Effector memory CD4-positive, alpha-beta T cell (primary cell): Measurements from ENCODE around the gene BTBD18.

Experiments used
- DNase-seq, 3 donors: peaks; one replicate each; pipeline ENCODE4 v3.0.0-alpha.2; 2020
- H3K27ac ChIP-seq: 2 replicates; pipeline ENCODE4 v1.7.0; 2013; ENCODE audit warnings: mild to moderate bottlenecking, low read length, moderate library complexity; ENCODE audit not compliant: insufficient read depth, poor library complexity, severe bottlenecking
- H3K27me3 ChIP-seq: replicated peaks from 2 replicates; pipeline ENCODE4 v1.7.0; 2013; ENCODE audit warnings: mild to moderate bottlenecking, low read length; ENCODE audit not compliant: insufficient read depth, control insufficient read depth, poor library complexity, severe bottlenecking
- H3K36me3 ChIP-seq: 2 replicates; pipeline ENCODE4 v1.7.0; 2013; ENCODE audit warnings: mild to moderate bottlenecking, low read length, moderate library complexity; ENCODE audit not compliant: control insufficient read depth, insufficient read depth
- H3K4me1 ChIP-seq: 2 replicates; pipeline ENCODE4 v1.7.0; 2013; ENCODE audit warnings: low read length, mild to moderate bottlenecking; ENCODE audit not compliant: control insufficient read depth, insufficient read depth, poor library complexity, severe bottlenecking
- H3K4me3 ChIP-seq: 2 replicates; pipeline ENCODE4 v1.7.0; 2013; ENCODE audit warnings: low read length, low read depth, mild to moderate bottlenecking; ENCODE audit not compliant: insufficient read depth, poor library complexity, severe bottlenecking
- H3K9me3 ChIP-seq: 2 replicates; pipeline ENCODE4 v1.7.0; 2013; ENCODE audit warnings: mild to moderate bottlenecking, low read length, moderate library complexity; ENCODE audit not compliant: control insufficient read depth

Gene BTBD18

DNA sequence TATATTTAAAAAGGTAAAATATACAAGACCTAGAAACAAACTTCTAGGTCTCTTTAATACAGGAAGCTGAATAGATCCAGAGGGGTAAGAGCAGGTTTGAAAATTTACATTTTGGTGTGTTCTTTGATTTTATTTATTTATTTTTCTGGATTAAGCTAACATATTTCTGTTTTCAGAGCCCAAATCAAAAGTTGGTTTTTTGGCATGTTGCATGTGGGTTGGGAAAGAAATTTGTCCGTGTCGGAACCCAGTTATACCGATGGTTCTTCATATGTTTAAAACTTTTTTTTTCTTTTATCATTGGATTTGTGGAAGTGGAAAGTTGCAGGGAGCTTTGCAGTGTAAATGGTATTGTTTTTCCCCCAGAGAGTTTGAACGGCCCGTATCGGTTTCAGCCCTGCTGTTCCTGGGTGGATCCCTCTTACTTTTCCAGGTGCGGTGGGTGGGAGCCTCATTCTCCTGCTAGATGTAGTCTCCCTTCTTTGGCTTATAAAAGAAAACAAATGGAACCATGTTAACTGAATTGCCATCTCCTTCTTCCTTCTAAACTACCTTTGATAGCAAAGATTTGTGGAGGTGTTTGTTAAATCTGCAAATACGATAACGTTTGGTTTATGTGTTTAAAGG, 10.7 kb upstream of the BTBD18 start:
- Histone ChIP-seq H3K4me3 (no peak overlapping the region), H3K27ac (no peak overlapping the region), H3K27me3 (no peaks in the 10 kb centered on the region), H3K9me3 (no peaks in the 10 kb centered on the region), H3K4me1 (no peaks in the 10 kb centered on the region), H3K36me3 (no peaks in the 10 kb centered on the region)
- DNase-seq = no peak

DNA sequence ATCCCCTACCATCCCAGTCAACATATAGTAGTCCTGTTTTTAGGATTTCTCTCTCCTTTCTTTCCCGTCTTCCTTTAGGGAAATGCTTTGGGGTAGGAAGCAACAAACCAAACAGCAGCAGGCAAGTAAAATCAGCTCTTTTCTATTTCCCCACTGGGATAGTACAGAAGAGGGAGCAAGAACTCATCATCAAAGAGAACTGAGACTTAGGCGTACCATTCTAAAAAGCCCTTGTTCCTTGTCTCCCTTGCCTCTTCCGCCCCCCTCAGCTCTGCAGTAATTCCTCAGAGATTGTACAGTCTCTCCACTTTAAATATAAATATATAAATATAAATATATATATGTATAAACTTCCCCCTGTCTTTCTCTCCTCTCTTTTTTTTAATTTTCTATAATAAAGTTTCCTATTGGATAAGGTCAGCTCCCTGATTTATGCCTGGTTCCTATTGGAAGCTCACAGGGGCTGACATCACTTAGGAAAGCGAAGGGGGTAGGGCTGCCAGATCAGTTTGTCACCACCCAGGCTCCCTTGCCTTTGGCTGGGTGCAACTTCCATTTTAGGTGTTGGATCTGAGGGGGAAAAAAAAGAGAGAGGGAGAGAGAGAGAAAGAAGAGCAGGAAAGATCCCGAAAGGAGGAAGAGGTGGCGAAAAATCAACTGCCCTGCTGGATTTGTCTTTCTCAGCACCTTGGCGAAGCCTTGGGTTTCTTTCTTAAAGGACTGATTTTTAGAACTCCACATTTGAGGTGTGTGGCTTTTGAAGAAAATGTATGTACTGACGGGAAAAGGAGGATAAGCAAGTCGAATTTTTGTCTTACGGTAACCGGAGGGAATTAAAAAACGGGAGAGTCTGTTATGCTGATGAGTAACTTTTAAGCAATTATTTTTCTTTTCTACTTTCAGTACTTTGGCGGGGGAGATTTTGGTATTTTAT, 9.9 kb upstream of the BTBD18 start, which contains the start of gene CTNND1:
Gene CTNND1, plus strand, starts transcription at position 502 of the 934 bp plus-strand sequence. CDS start 29,677 bp downstream, outside the sequence.
- H3K4me1 ChIP-seq = no peaks in the 10 kb centered on the region
- no peaks in the 10 kb centered on the region for H3K9me3 ChIP-seq
- no peak for DNase-seq
- no peaks in the 10 kb centered on the region for H3K36me3 ChIP-seq
- no peak within 1 kb of the TSS for H3K4me3 ChIP-seq
- no peak within 1 kb of the TSS for H3K27ac ChIP-seq
- H3K27me3 ChIP-seq = no peaks in the 10 kb centered on the region

DNA sequence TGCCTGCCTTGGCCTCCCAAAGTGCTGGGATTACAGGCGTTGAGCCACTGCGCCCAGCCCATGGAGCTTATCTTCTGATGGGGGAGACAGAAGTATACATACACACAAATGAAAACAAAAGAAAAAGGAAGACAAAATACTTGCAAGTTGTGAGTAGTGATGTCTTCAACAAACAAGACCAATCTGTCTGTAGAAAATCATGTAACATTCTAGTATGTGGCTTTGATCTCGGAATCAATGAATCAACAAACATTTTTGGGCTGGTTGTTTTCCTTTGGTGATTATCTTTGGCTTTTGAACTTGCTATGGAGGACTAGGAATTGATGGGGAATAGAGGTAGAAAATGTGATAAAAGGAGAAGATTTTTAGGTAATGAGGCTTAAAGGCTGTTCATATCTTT, 6.6 kb upstream of the BTBD18 start:
- DNase-seq = no peak
- Histone ChIP-seq H3K4me3 (no peak overlapping the region), H3K36me3 (no peaks in the 10 kb centered on the region), H3K27ac (no peak overlapping the region), H3K9me3 (no peaks in the 10 kb centered on the region), H3K4me1 (no peaks in the 10 kb centered on the region), H3K27me3 (no peaks in the 10 kb centered on the region)

DNA sequence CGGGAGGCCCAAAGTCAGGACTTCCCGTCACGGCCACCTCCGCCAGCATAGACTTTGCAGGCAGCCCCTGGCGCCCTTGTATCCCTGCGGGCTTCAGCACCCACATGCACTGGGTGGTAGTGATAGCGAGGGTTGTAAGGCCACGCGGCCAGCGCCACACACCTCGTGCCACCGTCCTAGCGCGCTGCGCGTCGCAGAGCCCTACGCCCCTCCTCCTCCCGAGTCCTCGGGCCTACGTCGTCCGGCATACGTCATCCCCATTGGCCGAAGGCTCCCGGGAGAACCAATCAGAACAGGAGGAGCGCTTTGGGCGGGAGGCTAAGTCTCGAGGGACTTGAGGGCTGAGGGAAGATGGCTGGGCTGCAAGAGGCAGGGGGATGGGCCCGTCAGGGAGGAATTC, 1.3 kb upstream of the BTBD18 start:
- H3K36me3 ChIP-seq = no peaks in the 10 kb centered on the region
- DNase-seq = no peak
- no peaks in the 10 kb centered on the region for H3K9me3 ChIP-seq
- H3K27ac ChIP-seq = no peak overlapping the region
- no peaks in the 10 kb centered on the region for H3K27me3 ChIP-seq
- no peaks in the 10 kb centered on the region for H3K4me1 ChIP-seq
- H3K4me3 ChIP-seq = no peak overlapping the region

DNA sequence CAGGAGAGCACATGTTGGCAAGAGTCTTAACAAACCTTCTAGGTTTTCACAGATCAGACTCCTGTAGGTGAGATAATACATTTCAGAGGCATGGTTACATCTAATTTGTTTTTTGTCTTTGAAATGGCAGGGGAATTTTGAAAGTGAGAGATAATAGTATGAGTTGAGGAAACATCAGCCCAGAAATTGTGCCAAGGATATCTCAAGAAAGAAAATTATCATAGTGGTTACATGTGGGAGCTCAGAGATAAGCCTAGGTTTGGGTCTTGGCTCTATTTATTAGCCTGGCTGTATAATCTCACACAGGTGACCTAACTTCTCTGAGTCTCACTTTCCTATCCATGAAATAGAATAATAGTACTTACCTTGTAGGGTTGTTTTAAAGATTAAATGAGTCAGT, 443 bp downstream of the BTBD18 start:
- Histone ChIP-seq H3K4me3 (no peak overlapping the region), H3K9me3 (no peaks in the 10 kb centered on the region), H3K27ac (no peak overlapping the region), H3K4me1 (no peaks in the 10 kb centered on the region), H3K27me3 (no peaks in the 10 kb centered on the region), H3K36me3 (no peaks in the 10 kb centered on the region)
- no peak for DNase-seq

DNA sequence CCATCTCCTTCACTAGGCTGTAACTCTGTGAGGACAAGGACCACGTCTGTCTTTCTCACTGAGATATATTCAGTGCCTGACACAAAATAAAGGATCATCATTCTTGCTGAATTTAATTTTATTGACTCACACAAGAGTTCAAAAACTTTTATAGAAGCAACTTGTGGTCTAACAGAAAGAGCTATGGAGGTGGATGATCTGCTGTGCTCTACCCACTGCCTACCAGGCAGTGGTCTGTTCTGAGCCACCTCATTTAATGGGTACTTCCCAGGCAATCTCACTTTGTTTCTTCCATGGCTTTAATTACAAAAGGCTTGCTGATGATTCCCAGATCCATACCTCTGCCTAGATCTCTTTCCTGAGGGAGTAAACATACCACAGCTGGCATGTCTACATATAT, 4.7 kb downstream of the BTBD18 start:
- Histone ChIP-seq H3K4me3 (no peak overlapping the region), H3K36me3 (peaks cover 21% of the 10 kb centered on the region), H3K27me3 (no peaks in the 10 kb centered on the region), H3K27ac (no peak overlapping the region), H3K4me1 (peaks cover 5% of the 10 kb centered on the region), H3K9me3 (no peaks in the 10 kb centered on the region)
- no peak for DNase-seq

DNA sequence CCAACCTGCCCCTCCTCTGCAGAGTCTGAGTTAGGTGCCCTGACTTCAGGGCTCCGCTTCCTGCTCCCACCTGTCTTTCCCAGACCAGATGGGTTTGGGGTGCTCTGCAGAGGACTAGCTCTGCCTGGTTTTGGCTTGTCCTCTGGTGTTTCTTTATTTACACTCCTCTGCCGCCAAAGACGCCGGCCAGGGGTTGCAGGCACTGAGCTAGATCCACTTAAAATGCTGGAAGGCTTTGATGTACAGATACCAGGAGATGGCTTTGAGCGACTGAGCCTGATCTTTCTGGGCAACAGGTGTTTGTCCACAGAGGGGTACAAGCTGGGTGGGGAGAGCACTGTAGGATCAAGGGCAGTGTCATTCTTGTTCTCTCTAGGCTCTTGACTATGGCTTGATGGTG, 6.4 kb downstream of the BTBD18 start:
- Histone ChIP-seq H3K27ac (no peak overlapping the region), H3K36me3 (peaks cover 21% of the 10 kb centered on the region), H3K4me1 (peaks cover 11% of the 10 kb centered on the region), H3K9me3 (no peaks in the 10 kb centered on the region), H3K27me3 (no peaks in the 10 kb centered on the region), H3K4me3 (no peak overlapping the region)
- DNase-seq = no peak

DNA sequence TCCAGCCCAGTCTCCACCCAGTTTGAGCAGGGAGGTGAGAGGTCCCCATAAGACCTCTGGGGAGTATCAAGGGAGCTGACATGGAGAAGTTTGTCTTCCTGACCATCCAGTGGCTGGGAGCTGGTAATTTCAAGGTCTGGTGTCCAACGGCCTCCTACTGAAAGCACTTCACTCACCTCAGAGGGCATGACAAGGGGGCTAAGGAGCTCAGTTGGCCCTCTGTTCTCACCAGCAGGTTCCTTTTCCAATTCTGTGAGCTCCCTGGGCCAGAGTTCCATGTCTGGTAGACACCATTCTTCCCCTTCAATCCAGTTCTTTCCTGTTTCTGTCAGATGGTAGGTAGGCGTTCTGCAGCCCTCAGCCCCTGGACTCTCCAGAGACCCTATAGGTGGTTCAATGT, 7.3 kb downstream of the BTBD18 start:
- no peak overlapping the region for H3K27ac ChIP-seq
- peaks cover 21% of the 10 kb centered on the region for H3K36me3 ChIP-seq
- H3K4me3 ChIP-seq = no peak overlapping the region
- no peak for DNase-seq
- no peaks in the 10 kb centered on the region for H3K9me3 ChIP-seq
- H3K27me3 ChIP-seq = no peaks in the 10 kb centered on the region
- peaks cover 11% of the 10 kb centered on the region for H3K4me1 ChIP-seq

DNA sequence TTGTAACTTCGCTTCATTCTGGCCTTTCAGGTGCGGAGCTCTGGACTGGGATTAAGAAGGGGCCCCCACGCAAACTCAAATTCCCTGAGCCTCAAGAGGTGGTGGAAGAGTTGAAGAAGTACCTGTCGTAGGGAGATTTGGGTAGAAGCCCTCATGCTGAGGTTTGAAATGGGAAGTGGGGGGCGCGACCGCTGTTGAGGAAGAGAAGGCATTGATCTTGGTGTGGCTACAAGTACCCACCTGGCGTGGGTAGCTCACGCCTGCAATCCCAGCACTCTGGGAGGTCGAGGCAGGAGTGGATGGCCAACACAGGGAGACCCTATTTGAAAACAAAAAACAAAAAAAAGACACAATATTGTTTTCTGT, 9.5 kb downstream of the BTBD18 start:
- H3K27me3 ChIP-seq = no peaks in the 10 kb centered on the region
- H3K27ac ChIP-seq = peak overlapping the region; percentile 92
- H3K36me3 ChIP-seq = peaks cover 38% of the 10 kb centered on the region
- peaks cover 11% of the 10 kb centered on the region for H3K4me1 ChIP-seq
- no peaks in the 10 kb centered on the region for H3K9me3 ChIP-seq
- H3K4me3 ChIP-seq = peak overlapping the region; percentile 87
- DNase-seq = no peak
